ENCODE results near the gene EEF2K.

GRCh38 chr16:22329199-22329695 is 123.2 kb downstream of the EEF2K start:
- no peak for TF ChIP-seq CTCF (IDR thresholded peaks at IDR 0.05 in 2 of 3, conservative IDR thresholded peaks at IDR 0.05 in 1 of 3; ENCODE audit: borderline replicate concordance in 1 of 3, insufficient read depth in 1 of 3, low read depth in 2 of 3, low read length in 2 of 3)
- TF ChIP-seq CEBPB (IDR thresholded peaks at IDR 0.05; ENCODE audit: low read depth), result no peak
- no peak for TF ChIP-seq ZBTB33 (IDR thresholded peaks at IDR 0.05; ENCODE audit: extremely low read depth, insufficient replicate concordance, low read length)
- TF ChIP-seq MAX (IDR thresholded peaks at IDR 0.05), result no peak
- TF ChIP-seq POLR2A (IDR thresholded peaks at IDR 0.05; ENCODE audit: borderline replicate concordance, extremely low read depth, insufficient read depth, insufficient read length), result no peak
